SK-N-SH (cell line): Measurements from ENCODE around the gene FXYD5. TPM values are rescaled to one million over a fixed set of nuclear protein-coding genes. Genes with fewer than 3 reads are reported as not detected.

Experiments used
- CTCF ChIA-PET: fragments of 300-600, 350-600 bp; formaldehyde crosslinking; extraction: SDS; loops from one replicate; lab custom pipeline; 2021; lab: Yijun Ruan, JAX
- POLR2A ChIA-PET: fragments of 350-600 bp; sonication (Branson Sonifier 250); formaldehyde crosslinking; extraction: SDS; loops from one replicate; lab custom pipeline; 2020; ENCODE audit warnings: antibody characterized with exemption, inconsistent platforms; lab: Yijun Ruan, JAX
- DNase-seq: peaks from one replicate; pipeline ENCODE4 v3.0.0; 2012
- H2AFZ ChIP-seq: fragments of 200-600 bp; sonication (generic); 2 replicates; pipeline ENCODE4 v1.8.1; 2016; ENCODE audit warnings: antibody characterized with exemption, mild to moderate bottlenecking, low read depth
- H3F3A ChIP-seq: fragments of 200-600 bp; sonication (generic); replicated peaks from 2 replicates; pipeline ENCODE3; 2016; ENCODE audit warnings: antibody characterized with exemption, mild to moderate bottlenecking; ENCODE audit not compliant: insufficient read depth
- H3K27ac ChIP-seq, 2 experiments: fragments of 200-500 bp in 1 of 2; fragments of 200-600 bp in 1 of 2; sonication (Bioruptor generic) in 1 of 2; sonication (generic), shearing (Covaris generic) in 1 of 2; 2 replicates each; pipeline versions ENCODE4 v1.5.1 to v1.6.1; 2014 to 2016; ENCODE audit warnings: low read depth in 2 of 2, inconsistent platforms in 1 of 2, low read length in 1 of 2, mild to moderate bottlenecking in 1 of 2, mixed read lengths in 1 of 2
- H3K27me3 ChIP-seq: fragments of 200-600 bp; sonication (generic), shearing (Covaris generic); 2 replicates; pipeline ENCODE4 v1.6.1; 2016; ENCODE audit warnings: mixed run types; ENCODE audit not compliant: insufficient read depth
- H3K36me3 ChIP-seq, 2 experiments: fragments of 200-500 bp in 1 of 2; fragments of 200-600 bp in 1 of 2; sonication (Bioruptor generic) in 1 of 2; sonication (generic) in 1 of 2; replicated peaks in 1 of 2; 2 replicates each; pipeline versions ENCODE3 to v1.5.1; 2014 to 2016; ENCODE audit warnings: low read length in 1 of 2, mild to moderate bottlenecking in 1 of 2; ENCODE audit not compliant: insufficient read depth in 2 of 2, control insufficient read depth in 1 of 2
- H3K4me1 ChIP-seq, 2 experiments: fragments of 200-500 bp in 1 of 2; fragments of 200-600 bp in 1 of 2; sonication (Bioruptor generic) in 1 of 2; sonication (generic), shearing (Covaris generic) in 1 of 2; 2 replicates each; pipeline versions ENCODE4 v1.5.1 to v1.6.1; 2014 to 2016; ENCODE audit warnings: low read depth in 1 of 2, low read length in 1 of 2, mixed run types in 1 of 2; ENCODE audit not compliant: insufficient read depth in 2 of 2, control insufficient read depth in 1 of 2
- H3K4me2 ChIP-seq: fragments of 200-600 bp; sonication (generic), shearing (Covaris generic); 2 replicates; pipeline ENCODE4 v1.6.1; 2017; ENCODE audit warnings: mixed run types
- H3K4me3 ChIP-seq, 2 experiments: fragments of 200-500 bp in 1 of 2; fragments of 200-600 bp in 1 of 2; sonication (Bioruptor generic) in 1 of 2; sonication (generic), shearing (Covaris generic) in 1 of 2; 2 replicates each; pipeline versions ENCODE4 v1.5.1 to v1.8.1; 2014 to 2016; ENCODE audit warnings: low read depth in 2 of 2, inconsistent platforms in 1 of 2, low read length in 1 of 2, mild to moderate bottlenecking in 1 of 2, mixed read lengths in 1 of 2, moderate library complexity in 1 of 2
- H3K79me2 ChIP-seq: fragments of 200-600 bp; sonication (generic); 2 replicates; pipeline ENCODE4 v1.8.1; 2017; ENCODE audit warnings: mild to moderate bottlenecking; ENCODE audit not compliant: insufficient read depth
- H3K9ac ChIP-seq: fragments of 200-600 bp; sonication (generic); 2 replicates; pipeline ENCODE4 v1.6.1; 2017; ENCODE audit warnings: mixed run types
- H3K9me2 ChIP-seq: fragments of 200-600 bp; sonication (generic); 2 replicates; pipeline ENCODE4 v1.6.1; 2017; ENCODE audit warnings: mixed run types
- H3K9me3 ChIP-seq: fragments of 200-600 bp; sonication (generic); 2 replicates; pipeline ENCODE4 v1.6.1; 2017; ENCODE audit warnings: mixed run types, mild to moderate bottlenecking, moderate library complexity
- H4K20me1 ChIP-seq: fragments of 200-600 bp; sonication (generic); 2 replicates; pipeline ENCODE4 v1.6.1; 2017; ENCODE audit warnings: mild to moderate bottlenecking, mixed run types; ENCODE audit not compliant: insufficient read depth
- CHD2 ChIP-seq: fragments of 150-350 bp; IDR thresholded peaks from 2 replicates; pipeline ENCODE4 v1.6.1; 2018; ENCODE audit warnings: low read length; ENCODE audit not compliant: partially characterized antibody
- CTCF ChIP-seq: fragments of 200-600 bp; sonication (generic); IDR thresholded peaks from 2 replicates; pipeline ENCODE4 v1.6.1; 2017; ENCODE audit warnings: antibody characterized with exemption, mild to moderate bottlenecking, moderate library complexity
- EZH2phosphoT487 ChIP-seq: fragments of 200-600 bp; sonication (generic); IDR thresholded peaks from 2 replicates; pipeline ENCODE4 v1.6.1; 2017; ENCODE audit warnings: low read depth, mixed run types, mild to moderate bottlenecking, antibody characterized with exemption, moderate library complexity, borderline replicate concordance
- FOSL2 ChIP-seq: IDR thresholded peaks from 2 replicates; pipeline ENCODE4 v1.4.0; 2012; ENCODE audit warnings: low read depth, mild to moderate bottlenecking, moderate library complexity, borderline replicate concordance
- FOXJ3 ChIP-seq: sonication (generic); formaldehyde crosslinking; IDR thresholded peaks from 2 replicates; pipeline ENCODE4 v1.5.1; 2020; ENCODE audit warnings: mild to moderate bottlenecking, missing genetic modification reagents
- FOXM1 ChIP-seq: IDR thresholded peaks from 2 replicates; pipeline ENCODE4 v1.4.0; 2012; ENCODE audit warnings: low read depth, mild to moderate bottlenecking
- GABPA ChIP-seq: IDR thresholded peaks from 2 replicates; pipeline ENCODE4 v1.4.0; 2012; ENCODE audit warnings: low read depth, mild to moderate bottlenecking
- GATA2 ChIP-seq: sonication (generic); formaldehyde crosslinking; IDR thresholded peaks from 2 replicates; pipeline ENCODE4 v1.5.0; 2020; ENCODE audit warnings: mild to moderate bottlenecking, missing genetic modification reagents
- MAX ChIP-seq: IDR thresholded peaks from 2 replicates; pipeline ENCODE4 v1.4.0; 2012; ENCODE audit warnings: low read depth
- NRF1 ChIP-seq: IDR thresholded peaks from 2 replicates; pipeline ENCODE4 v1.6.1; 2012; ENCODE audit warnings: low read depth, mild to moderate bottlenecking, low read length
- POLR2AphosphoS5 ChIP-seq: IDR thresholded peaks from 2 replicates; pipeline ENCODE4 v1.6.1; 2012; ENCODE audit warnings: low read depth, low read length
- RCOR1 ChIP-seq: fragments of 150-350 bp; IDR thresholded peaks from 2 replicates; pipeline ENCODE4 v1.6.1; 2017; ENCODE audit warnings: antibody characterized with exemption, low read length
- RXRA ChIP-seq: IDR thresholded peaks from 2 replicates; pipeline ENCODE4 v1.4.0; 2012; ENCODE audit warnings: low read depth, mild to moderate bottlenecking, borderline replicate concordance
- TAF1 ChIP-seq: IDR thresholded peaks from 2 replicates; pipeline ENCODE4 v1.6.1; 2012; ENCODE audit warnings: low read depth, mild to moderate bottlenecking, low read length, moderate library complexity, borderline replicate concordance
- TEAD4 ChIP-seq: IDR thresholded peaks from 2 replicates; pipeline ENCODE4 v1.4.0; 2012; ENCODE audit warnings: mild to moderate bottlenecking, borderline replicate concordance; ENCODE audit not compliant: insufficient read depth
- USF2 ChIP-seq: fragments of 150-350 bp; IDR thresholded peaks from 2 replicates; pipeline ENCODE4 v1.6.1; 2017; ENCODE audit warnings: antibody characterized with exemption, low read length, low read depth, borderline replicate concordance
- ZBTB33 ChIP-seq: IDR thresholded peaks from 2 replicates; pipeline ENCODE4 v1.4.0; 2012; ENCODE audit warnings: low read depth, borderline replicate concordance
- WGBS: methylation state at CpG from one replicate; pipeline ENCODE4 v1.1.6; 2017; ENCODE audit warnings: low lambda C conversion rate; 5-methylcytosine and 5-hydroxymethylcytosine counted together
- polyA plus RNA-seq, 3 experiments: library from polyadenylated mRNA; depleted of rRNA; stranded (reverse); fragments of >200 nt; gene quantifications; 2 replicates each; pipeline ENCODE4 v1.2.3, GENCODE V29; 2012

FXYD5 gene
- polyA plus RNA-seq, 1 of the 3 experiments (the other 2 are of a cell fraction), result 195 TPM

- CTCF ChIA-PET, result no interaction called here
- 4% methylated on average over 1 of the region's 1 CpG for WGBS
- H3K4me2 ChIP-seq, result no peak overlapping the region
Measured at GRCh38 chr19:35184267-35184666, 29.7 kb downstream of the FXYD5 start.

More at GRCh38 chr19:35184267-35184666, 29.7 kb downstream of the FXYD5 start:
- POLR2A ChIA-PET, result no interaction called here
- H3K9ac ChIP-seq, result no peak overlapping the region
- no peaks in the 10 kb centered on the region for H4K20me1 ChIP-seq
- DNase-seq, result no peak
- peaks cover 3% of the 10 kb centered on the region; the same call in 1 of the 2 replicates for H3K9me3 ChIP-seq
- H3F3A ChIP-seq, result no peaks in the 10 kb centered on the region
- H3K36me3 ChIP-seq, result no peaks in the 10 kb centered on the region
- TF ChIP-seq CHD2 (no peak), RCOR1 (no peak), TEAD4 (no peak), USF2 (no peak), CTCF (no peak), FOXM1 (no peak), RXRA (no peak), FOXJ3 (no peak), NRF1 (no peak), TAF1 (no peak), GATA2 (CRISPR knock-in tag) (no peak), FOSL2 (no peak), EZH2phosphoT487 (no peak), GABPA (no peak), ZBTB33 (no peak), MAX (no peak), POLR2AphosphoS5 (no peak)
- no peak overlapping the region for H2AFZ ChIP-seq
- no peaks in the 10 kb centered on the region for H3K4me1 ChIP-seq
- no peak overlapping the region for H3K27ac ChIP-seq
- no peaks in the 10 kb centered on the region for H3K9me2 ChIP-seq
- H3K79me2 ChIP-seq, result no peaks in the 10 kb centered on the region
- H3K27me3 ChIP-seq, result peaks cover 12% of the 10 kb centered on the region; the same call in 1 of the 2 replicates
- H3K4me3 ChIP-seq, result no peak overlapping the region
